GM18868 (cell line): ENCODE measurements around the gene RDH13.

Source experiments
- ATAC-seq: cut with Tn5 transposase; IDR thresholded peaks from one replicate; pipeline ENCODE4 v1.9.1; 2021; ENCODE audit warnings: mild to moderate bottlenecking, moderate library complexity; ENCODE audit not compliant: unreplicated experiment

Gene RDH13

GRCh38 chr19:55092423-55093318 lies 29.7 kb upstream of the RDH13 start:
- ATAC-seq = no peak

- ATAC-seq = no peak
Measured at GRCh38 chr19:55091955-55092354, 29.0 kb upstream of the RDH13 start.

GRCh38 chr19:55091126-55091910 lies 28.4 kb upstream of the RDH13 start:
- no peak for ATAC-seq

- no peak for ATAC-seq
Measured at GRCh38 chr19:55090564-55090963, 27.6 kb upstream of the RDH13 start.

GRCh38 chr19:55089342-55089944 lies 26.5 kb upstream of the RDH13 start:
- no peak for ATAC-seq

GRCh38 chr19:55088543-55089341 lies 25.8 kb upstream of the RDH13 start:
- ATAC-seq = no peak

GRCh38 chr19:55088021-55088451 lies 25.1 kb upstream of the RDH13 start:
- ATAC-seq = no peak

- no peak for ATAC-seq
Measured at GRCh38 chr19:55087542-55087901, 24.6 kb upstream of the RDH13 start.

GRCh38 chr19:55086730-55087541 lies 24.0 kb upstream of the RDH13 start:
- no peak for ATAC-seq

GRCh38 chr19:55085923-55086715 lies 23.2 kb upstream of the RDH13 start:
- no peak for ATAC-seq

GRCh38 chr19:55084416-55084815 lies 21.5 kb upstream of the RDH13 start:
- ATAC-seq = no peak

GRCh38 chr19:55083004-55083850 lies 20.3 kb upstream of the RDH13 start:
- no peak for ATAC-seq

- no peak for ATAC-seq
Measured at GRCh38 chr19:55082020-55082851, 19.3 kb upstream of the RDH13 start.

- ATAC-seq = no peak
Measured at GRCh38 chr19:55081770-55082019, 18.7 kb upstream of the RDH13 start.

GRCh38 chr19:55080968-55081769 lies 18.2 kb upstream of the RDH13 start:
- ATAC-seq = no peak

- ATAC-seq = no peak
Measured at GRCh38 chr19:55080121-55080967, 17.4 kb upstream of the RDH13 start.
